Epithelial cell of prostate (primary cell): ENCODE results near the gene IP6K3.
A peak's percentile ranks its signal among the peaks of the same experiment; 100 is the strongest.

ENCODE experiments used
- DNase-seq: peaks from one replicate; pipeline ENCODE4 v3.0.0-alpha.2; 2011; ENCODE audit warnings: low read depth, low spot score
- H3K27ac ChIP-seq: fragments of 450-650 bp; 2 replicates; pipeline ENCODE4 v1.5.1; 2017; ENCODE audit warnings: mild to moderate bottlenecking

The IP6K3 gene

GRCh38 chr6:33694401-33694931 is 52.2 kb downstream of the IP6K3 start:
- DNase-seq: peak; percentile 45
- H3K27ac ChIP-seq: peak overlapping the region; percentile 88

DNA sequence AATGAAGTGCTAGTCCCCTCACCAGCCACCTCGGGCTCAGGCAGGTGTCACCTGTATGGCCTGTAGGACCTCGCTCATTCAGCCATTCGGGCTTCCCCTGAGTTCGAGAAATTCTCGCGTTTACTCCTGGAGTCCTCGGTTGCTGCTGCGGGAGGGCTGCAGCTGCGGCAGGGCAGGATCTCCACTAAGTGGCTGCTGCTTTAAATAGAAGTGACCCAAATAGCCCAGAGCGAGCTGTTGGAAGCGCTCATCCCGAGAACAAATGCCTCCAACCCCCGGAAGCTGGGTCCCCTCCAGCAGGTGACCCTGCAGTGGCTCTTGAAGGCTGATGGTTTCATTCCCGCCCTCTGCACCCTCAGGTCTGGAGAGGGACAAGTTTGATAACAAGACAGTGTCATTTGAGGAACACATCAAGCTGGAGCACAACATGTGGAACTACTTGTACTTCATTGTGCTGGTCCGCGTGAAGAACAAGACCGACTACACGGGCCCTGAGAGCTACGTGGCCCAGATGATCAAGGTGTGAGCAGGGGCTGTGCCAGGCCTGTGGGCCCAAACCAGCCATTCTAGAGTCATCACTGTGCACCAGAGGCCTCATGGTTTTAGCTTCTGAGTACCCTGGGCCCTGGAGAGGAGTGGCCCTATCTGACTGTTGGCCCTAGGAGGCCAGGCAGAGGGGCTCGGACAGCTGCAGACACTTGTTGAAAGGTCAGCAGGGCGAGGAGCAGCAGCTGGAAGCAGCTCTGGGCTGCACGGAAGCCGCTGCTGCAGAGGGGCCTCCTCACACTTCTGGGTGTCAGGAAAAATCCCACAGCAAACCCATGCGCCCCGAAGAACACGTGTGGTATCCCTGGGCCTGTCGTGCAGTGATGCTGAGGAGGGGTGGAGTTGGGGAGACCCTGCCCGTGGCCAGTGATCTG is 53.3 kb downstream of the IP6K3 start:
- no peak for DNase-seq
- peak overlapping the region; percentile 88 for H3K27ac ChIP-seq

DNA sequence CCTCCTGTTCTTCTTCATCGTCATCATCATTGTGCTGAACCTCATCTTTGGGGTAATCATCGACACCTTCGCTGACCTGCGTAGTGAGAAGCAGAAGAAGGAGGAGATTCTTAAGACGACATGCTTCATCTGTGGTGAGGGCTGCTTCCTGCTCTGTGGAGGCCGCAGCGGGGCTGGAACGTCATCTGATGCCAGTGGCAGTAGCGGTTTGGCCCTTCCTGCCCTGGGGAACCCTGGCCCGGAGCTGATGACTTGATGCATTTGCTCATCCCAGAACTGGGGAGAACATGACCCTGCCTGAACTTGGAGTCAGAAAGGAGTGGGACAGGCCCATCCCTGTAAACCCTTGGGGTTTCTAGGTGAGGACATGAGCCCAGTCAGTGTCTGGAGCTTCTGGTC is 53.9 kb downstream of the IP6K3 start:
- peak overlapping the region; percentile 88 for H3K27ac ChIP-seq
- DNase-seq: no peak

GRCh38 chr6:33692078-33692759 is 54.5 kb downstream of the IP6K3 start:
- no peak overlapping the region for H3K27ac ChIP-seq

GRCh38 chr6:33691456-33692077 is 55.1 kb downstream of the IP6K3 start:
- H3K27ac ChIP-seq: no peak overlapping the region
- no peak for DNase-seq

More at GRCh38 chr6:33692078-33692759, 54.5 kb downstream of the IP6K3 start:
- no peak for DNase-seq

DNA sequence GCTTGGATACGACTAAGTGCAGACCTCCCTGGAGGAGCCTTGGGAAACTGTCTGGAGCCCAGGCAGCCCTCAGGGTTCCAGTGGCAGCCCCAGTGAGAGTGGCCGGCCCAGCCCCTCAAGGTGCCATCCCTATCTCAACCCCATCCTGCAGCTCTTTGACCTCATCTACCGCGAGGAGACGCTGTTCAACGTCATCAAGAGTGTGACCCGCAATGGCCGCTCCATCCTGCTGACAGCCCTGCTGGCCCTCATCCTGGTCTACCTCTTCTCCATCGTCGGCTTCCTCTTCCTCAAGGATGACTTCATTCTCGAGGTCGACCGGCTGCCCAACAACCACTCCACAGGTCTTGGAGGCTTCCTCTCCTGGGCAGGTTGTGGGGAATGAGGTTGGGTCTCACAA is 55.9 kb downstream of the IP6K3 start:
- H3K27ac ChIP-seq: no peak overlapping the region
- DNase-seq: no peak

DNA sequence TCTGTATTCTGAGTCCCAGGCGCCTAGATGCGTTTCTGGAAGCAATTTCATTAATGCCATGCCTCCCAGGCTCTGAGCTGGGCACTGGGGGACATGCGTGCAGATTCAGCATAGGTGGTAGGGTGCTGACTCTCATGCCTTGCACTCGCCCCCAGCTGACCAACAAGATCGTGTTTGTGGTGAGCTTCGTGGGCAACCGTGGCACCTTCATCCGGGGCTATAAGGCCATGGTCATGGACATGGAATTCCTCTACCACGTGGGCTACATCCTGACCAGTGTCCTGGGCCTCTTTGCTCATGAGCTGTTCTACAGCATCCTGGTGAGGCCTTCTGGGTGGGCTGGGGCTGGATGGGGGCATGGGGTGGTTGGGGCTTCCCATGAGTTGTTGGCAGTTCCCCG is 56.8 kb downstream of the IP6K3 start:
- DNase-seq: no peak
- H3K27ac ChIP-seq: no peak overlapping the region

GRCh38 chr6:33689148-33689494 is 57.6 kb downstream of the IP6K3 start:
- no peak overlapping the region for H3K27ac ChIP-seq
- no peak for DNase-seq

DNA sequence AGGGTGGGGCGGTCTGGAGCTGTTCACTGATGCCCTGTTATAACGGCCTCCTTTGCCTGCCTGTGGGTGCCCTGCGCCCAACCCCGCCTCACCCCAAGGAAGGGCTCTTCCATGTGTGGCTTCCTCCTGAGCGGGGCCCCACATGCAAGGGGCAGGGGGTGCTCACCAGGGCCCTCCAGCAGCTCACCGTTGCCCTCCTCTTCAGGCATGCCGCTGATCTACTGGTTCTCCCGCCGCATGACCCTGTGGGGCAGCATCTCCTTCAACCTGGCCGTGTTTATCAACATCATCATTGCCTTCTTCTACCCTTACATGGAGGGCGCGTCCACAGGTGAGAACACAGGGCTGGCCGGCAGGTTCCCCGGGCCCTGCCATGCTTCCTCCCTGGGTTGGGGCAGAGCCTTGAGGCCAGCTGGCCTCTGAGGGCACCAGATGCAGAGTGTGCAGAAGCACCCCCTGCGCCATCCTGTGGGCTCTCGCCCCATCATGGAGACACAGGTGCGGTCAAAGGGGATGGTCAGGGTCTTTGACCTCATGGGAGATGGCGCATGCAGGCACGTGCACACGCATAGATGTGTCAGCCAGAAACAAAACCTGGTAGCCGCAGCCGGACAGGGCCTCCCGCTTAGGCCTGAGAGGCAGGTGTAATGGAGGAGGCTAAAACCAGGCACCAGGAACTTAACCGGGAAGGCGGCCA is 58.1 kb downstream of the IP6K3 start:
- H3K27ac ChIP-seq: no peak overlapping the region
- DNase-seq: no peak

- H3K27ac ChIP-seq: no peak overlapping the region
- DNase-seq: no peak
Observed at GRCh38 chr6:33688006-33688405, 58.7 kb downstream of the IP6K3 start.

DNA sequence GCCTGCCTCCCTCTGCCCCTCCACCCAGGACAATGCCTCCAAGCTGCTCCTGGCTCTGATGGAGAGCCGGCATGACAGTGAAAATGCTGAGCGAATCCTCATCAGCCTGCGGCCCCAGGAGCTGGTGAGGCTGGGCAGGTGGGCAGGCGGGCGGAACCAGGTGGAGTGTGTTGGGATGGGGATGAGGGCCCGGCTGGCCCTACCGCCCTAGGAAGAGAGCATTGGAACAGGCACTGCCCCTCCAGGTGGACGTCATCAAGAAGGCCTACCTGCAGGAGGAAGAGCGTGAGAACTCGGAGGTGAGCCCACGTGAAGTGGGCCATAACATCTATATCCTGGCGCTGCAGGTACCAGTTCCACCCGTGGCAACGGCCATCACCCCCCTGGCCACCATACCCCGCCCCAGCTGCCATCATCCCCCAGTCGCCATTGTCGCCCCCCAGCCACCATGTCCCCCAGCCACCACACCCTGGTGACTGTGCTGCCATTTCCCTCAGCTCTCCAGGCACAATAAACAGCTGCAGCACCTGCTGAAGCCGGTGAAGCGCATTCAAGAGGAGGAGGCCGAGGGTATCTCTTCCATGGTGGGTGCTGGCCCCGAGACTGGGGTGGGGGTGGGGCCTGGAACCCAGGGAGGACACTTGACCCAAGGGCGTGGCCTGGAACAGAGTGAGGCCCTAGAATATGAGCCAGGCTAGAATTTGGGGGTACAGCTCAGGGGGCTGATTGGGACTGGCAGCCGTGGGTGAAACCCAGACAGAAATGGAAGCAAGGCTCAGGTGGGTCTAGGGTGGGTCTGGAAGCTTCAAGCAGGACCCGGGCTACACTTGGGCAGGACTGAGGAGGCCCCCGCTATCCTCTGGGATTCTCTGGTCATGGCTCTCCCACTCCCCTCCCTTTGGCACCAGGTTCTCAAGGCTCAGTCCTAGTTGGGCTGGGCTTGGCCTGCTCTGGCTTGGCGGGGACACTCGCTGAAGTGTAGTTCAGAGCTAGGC is 59.4 kb downstream of the IP6K3 start:
- H3K27ac ChIP-seq: no peak overlapping the region
- no peak for DNase-seq

DNA sequence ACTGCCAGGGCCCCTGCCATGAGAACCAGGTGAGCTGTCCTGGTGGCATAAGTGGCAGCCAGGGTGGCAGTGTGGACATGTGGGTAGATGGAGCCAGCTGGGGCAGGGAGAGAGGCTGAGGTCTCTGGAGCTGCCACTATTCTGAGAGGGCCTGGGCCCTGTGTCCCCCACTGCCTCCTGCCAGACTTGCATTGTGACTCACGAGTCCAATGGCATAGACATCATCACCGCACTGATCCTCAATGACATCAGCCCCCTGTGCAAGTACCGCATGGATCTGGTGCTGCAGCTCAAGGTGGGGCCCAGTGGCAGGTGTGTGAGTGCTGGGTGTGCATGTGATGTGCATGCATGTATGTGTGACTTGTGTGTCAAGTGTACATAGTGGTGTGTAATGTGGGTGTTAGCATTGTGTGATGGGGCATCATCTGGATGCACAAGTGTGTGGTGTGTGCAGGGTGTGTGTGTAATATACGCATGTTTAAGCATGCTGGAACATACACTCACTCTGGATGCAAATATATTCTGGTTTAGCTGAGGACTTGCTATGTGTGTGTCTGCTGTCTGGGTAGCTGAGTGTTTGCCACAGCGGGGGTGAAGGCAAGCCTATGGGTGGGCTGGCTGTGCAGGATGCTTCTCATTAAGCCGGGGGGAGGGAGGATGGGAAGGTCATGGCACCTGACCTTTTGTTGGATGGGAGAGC is 60.3 kb downstream of the IP6K3 start:
- no peak overlapping the region for H3K27ac ChIP-seq
- no peak for DNase-seq

- no peak for DNase-seq
Observed at GRCh38 chr6:33685411-33686224, 61.1 kb downstream of the IP6K3 start.

DNA sequence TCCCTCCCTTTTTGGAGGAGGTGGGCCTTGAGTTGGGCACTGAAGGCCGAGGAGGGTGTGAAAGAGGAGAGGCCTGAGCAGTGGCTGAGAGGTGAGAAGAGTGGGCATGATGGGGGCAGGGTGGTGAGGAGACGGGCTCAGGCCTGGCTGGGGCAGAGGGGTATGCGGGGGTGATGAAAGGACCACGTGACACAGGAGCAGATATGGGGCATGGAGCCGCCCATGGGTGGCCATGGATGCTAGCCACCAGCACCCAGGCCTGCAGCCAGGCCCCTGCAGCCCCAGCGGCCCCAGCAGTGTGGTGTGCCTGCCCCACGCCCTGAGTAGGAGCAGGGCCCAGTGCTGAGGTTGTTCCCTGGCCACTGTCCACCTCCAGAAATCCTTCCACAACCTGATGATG is 61.7 kb downstream of the IP6K3 start:
- H3K27ac ChIP-seq: no peak overlapping the region
- DNase-seq: no peak

More at GRCh38 chr6:33685411-33686224, 61.1 kb downstream of the IP6K3 start:
- H3K27ac ChIP-seq: no peak overlapping the region

DNA sequence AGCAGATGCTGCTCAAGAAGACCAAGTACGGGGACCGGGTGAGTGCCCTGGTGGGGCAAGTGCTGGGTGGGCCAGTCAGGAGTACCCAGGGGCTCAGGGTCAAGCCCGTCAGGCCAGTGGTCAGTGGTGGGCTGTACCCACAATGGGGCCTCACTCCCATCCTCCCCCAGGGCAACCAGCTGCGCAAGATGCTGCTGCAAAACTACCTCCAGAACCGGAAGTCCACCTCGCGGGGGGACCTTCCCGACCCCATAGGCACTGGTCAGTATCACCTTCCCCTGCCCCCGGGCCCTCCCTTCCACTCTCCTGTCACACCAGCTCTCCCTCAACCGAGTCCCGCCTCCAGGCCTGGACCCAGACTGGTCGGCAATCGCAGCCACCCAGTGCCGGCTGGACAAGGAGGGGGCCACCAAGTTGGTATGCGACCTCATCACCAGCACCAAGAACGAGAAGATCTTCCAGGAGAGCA is 62.2 kb downstream of the IP6K3 start:
- no peak overlapping the region for H3K27ac ChIP-seq
- no peak for DNase-seq

DNA sequence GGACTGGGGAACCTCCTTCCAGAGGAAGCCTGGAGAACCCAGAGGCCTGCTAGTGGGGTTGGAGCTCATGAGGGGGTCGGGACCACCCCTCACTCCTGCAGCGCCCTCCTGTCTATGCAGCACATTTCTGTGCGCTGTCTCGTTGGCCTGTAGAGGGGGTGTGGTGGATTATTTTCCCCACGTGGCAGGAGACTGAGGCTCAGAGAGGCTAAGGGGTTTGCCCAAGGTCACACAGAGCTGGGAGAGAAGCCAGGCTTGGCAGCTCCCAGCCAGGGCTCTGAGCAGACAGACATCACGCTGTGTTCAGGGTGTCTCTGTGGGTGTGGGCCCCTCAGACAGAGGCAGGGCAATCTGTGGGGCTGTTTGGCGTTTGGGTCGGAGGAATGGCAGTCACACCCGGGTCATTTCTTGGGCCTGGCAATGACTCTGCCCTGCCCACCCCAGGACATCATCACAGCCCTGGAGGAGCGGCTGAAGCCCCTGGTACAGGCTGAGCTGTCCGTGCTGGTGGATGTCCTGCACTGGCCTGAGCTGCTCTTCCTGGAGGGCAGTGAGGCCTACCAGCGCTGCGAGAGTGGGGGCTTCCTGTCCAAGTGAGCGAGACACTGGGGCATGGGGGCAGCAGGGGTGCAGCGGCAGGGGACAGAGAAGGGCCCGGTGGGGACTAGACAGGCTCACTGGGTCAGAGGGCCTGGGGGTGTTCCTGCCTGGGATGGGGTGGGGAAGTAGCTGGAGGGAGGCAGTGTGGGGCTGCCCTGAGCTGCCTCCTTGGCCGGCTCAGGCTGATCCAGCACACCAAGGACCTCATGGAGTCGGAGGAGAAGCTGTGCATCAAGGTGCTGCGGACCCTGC is 62.9 kb downstream of the IP6K3 start:
- H3K27ac ChIP-seq: no peak overlapping the region
- DNase-seq: no peak
